Measurements from ENCODE around the gene PIH1D1. TPM values are rescaled to one million over a fixed set of nuclear protein-coding genes. Genes with fewer than 3 reads are reported as not detected.

Gene PIH1D1
- total RNA-seq, 1 experiment from 2014 or later = 166 TPM

DNA sequence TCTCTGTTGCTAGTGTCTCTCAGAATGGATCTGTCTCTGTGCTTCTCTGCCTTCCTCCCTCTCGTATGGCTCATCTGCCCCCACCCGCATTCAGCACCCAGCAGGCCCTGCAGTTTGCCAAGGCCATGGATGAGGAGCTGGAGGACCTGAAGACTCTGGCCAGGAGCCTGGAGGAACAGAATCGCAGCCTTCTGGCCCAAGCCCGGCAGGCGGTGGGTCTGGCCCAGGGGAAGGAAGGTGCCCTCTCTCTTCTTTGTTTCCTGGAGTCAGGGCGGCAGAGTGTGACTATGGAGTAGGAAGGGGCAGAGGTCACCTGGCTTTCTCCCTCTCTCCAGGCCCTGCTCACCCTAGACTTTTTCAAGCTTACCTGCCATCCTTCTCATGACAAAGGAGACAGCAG is 52.7 kb downstream of the PIH1D1 start:
- Histone ChIP-seq H2BK5ac (ENCODE audit: insufficient read length, low read length) (no peak overlapping the region), H2BK12ac (ENCODE audit: insufficient read length, low read depth, low read length) (no peak overlapping the region), H2BK20ac (ENCODE audit: low read depth, low read length, poor library complexity, severe bottlenecking) (no peak overlapping the region), H3K79me1 (ENCODE audit: insufficient read depth, low read depth, low read length, poor library complexity, severe bottlenecking) (no peaks in the 10 kb centered on the region), H3K79me2 (ENCODE audit: insufficient read depth, low read length) (no peaks in the 10 kb centered on the region), H3K27me3 (ENCODE audit: insufficient read depth, low read length) (no peaks in the 10 kb centered on the region), H3K4me2 (ENCODE audit: insufficient read depth, insufficient read length, low read length) (no peak overlapping the region), H3K4ac (ENCODE audit: low read depth, low read length) (no peak overlapping the region), H2BK15ac (ENCODE audit: low read depth, low read length) (no peak overlapping the region), H2BK120ac (ENCODE audit: low read depth, low read length, poor library complexity, severe bottlenecking) (no peak overlapping the region), H3K27ac (ENCODE audit: insufficient read length, low read depth, low read length) (no peak overlapping the region), H3K23ac (ENCODE audit: insufficient read length, low read depth, low read length) (no peak overlapping the region), H4K20me1 (ENCODE audit: control insufficient read depth, insufficient read depth, insufficient read length) (peaks cover under 1% of the 10 kb centered on the region), H3T11ph (ENCODE audit: low read length) (no peak overlapping the region), H2AFZ (ENCODE audit: low read length) (no peak overlapping the region), H3K56ac (ENCODE audit: insufficient read length, low read depth, low read length) (no peak overlapping the region), H3K4me1 (ENCODE audit: insufficient read depth, low read length) (peaks cover 3% of the 10 kb centered on the region; the same call in 1 of the 2 replicates), H3K9me3 (ENCODE audit: control insufficient read depth, low read depth, low read length) (no peaks in the 10 kb centered on the region), H3K18ac (ENCODE audit: insufficient read length, low read depth, low read length) (no peak overlapping the region), H3K14ac (ENCODE audit: insufficient read depth, low read length) (no peak overlapping the region), H4K8ac (replicated peaks; ENCODE audit: insufficient read length, low read depth, low read length) (no peak overlapping the region), H2AK5ac (ENCODE audit: insufficient read length, low read length) (no peak overlapping the region), H4K5ac (ENCODE audit: insufficient read length, low read depth, low read length) (no peak overlapping the region), H3K9ac (ENCODE audit: extremely low read depth, insufficient read length, low read length) (no peak overlapping the region), H3K23me2 (ENCODE audit: insufficient read length, low read depth, low read length, poor library complexity, severe bottlenecking) (no peaks in the 10 kb centered on the region), H4K91ac (ENCODE audit: insufficient read length, low read depth, low read length) (no peak overlapping the region)
- TF ChIP-seq, protein P1, sequence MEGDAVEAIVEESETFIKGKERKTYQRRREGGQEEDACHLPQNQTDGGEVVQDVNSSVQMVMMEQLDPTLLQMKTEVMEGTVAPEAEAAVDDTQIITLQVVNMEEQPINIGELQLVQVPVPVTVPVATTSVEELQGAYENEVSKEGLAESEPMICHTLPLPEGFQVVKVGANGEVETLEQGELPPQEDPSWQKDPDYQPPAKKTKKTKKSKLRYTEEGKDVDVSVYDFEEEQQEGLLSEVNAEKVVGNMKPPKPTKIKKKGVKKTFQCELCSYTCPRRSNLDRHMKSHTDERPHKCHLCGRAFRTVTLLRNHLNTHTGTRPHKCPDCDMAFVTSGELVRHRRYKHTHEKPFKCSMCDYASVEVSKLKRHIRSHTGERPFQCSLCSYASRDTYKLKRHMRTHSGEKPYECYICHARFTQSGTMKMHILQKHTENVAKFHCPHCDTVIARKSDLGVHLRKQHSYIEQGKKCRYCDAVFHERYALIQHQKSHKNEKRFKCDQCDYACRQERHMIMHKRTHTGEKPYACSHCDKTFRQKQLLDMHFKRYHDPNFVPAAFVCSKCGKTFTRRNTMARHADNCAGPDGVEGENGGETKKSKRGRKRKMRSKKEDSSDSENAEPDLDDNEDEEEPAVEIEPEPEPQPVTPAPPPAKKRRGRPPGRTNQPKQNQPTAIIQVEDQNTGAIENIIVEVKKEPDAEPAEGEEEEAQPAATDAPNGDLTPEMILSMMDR (conservative IDR thresholded peaks at IDR 0.05) = no peak
- DNase-seq = no peak
- WGBS (ENCODE audit: extremely low coverage, insufficient read length, low lambda C conversion rate) = no CpG with 5 or more reads among the region's 6 CpGs
- Mint-ChIP-seq H3K36me3 (ENCODE audit: insufficient read depth in 1 of 3, low read depth in 3 of 3) (no peaks in the 10 kb centered on the region), H3K9me3 (no peaks in the 10 kb centered on the region; a peak in 1 of 5 replicates), H3K27ac (no peak overlapping the region), H3K27me3 (ENCODE audit: low read depth) (peaks cover 4% of the 10 kb centered on the region; the same call in 1 of the 2 replicates), H3K4me1 (peaks cover 52 to 72% of the 10 kb centered on the region in 2 experiments), H3K4me3 (no peak overlapping the region)

All from H9 (cell line).